Stimulated activated CD4-positive, alpha-beta T cell treated with anti-CD3 and anti-CD28 coated beads, TNF-alpha, amount 100 ng/mL, for 1 hour (primary cell): ENCODE measurements around the gene VRK2.

Experiments
- DNase-seq, 3 donors: peaks; one replicate each; pipeline ENCODE4 v3.0.0-alpha.2; 2020; ENCODE audit warnings: low read depth in 3 of 3, low spot score in 1 of 3

VRK2 gene

DNA sequence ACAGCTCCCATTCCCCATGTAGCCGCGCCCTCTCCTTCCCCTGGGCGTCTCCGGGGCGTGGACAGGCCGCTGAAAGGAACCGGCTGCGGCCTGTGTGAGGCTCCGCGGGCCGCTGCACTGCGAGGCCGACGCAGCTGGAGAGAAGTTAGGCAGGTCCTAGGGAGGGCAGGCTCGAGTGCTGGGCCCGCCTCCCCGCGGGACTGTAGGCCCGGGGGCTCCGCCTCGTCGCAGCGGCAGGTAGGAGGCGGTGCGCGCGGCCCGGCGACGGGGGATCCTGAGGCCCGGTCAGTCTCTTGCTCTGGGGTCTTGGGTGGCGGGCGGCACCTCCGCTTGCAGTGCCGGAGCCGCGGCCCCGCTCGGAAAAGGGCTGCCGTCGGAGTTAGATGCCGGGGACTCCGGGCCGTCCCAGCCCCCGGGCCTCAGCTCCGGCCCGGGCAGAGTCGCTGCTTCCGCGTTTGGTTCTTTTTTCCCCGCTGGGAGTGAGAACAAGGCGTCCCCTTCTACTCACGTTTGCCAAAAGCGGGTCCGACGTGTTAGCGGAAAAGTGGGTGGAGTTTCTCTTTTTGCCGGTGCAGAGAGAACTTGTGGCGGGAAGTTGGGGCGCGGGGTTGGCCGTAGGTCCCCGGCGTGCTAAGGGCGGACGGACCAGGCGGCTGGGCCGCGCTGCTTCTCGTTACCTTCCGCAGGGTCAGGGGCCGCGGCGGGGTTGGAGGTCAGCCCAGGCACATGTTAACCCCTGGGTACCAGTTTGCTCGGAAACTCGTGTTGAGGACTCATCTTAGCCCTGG, at the start of gene VRK2:
Gene VRK2, plus strand, starts transcription at position 222 of the 788 bp plus-strand sequence. CDS start 2,026 bp downstream, outside the sequence.
- DNase-seq = peak; percentile 54 to 64 (median 60)

DNA sequence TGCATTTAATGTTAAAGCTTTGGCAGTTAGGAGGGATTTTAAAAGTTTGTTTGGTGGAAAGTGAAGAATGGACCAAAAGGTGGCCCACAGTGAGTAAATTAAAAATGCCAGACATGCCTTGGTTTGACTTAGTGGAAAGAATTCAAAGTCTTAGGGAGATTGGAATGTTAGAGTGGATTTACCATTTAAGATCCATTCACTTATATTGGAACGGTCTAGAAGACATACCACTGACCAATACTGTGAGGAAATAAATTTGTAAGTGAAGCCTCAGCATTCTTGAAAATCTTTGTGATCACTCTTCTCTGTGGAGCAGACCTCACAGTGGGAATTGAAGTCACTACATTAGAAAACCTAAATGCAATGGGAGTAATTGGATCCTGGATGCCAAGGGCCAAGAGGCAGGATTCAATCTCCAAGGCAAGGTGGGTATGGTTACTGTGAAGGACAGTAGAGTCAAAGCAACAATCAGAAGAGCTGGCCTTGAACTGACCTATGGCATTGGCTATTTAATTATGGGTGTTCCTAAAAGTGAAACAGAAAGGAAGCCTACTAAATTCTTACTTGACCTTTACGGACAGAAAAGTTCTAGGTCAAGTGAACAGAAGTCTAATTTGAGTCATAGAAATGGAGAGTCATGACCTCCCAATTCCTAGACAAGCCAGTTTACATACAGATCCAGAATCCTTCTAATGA, 40.2 kb upstream of the VRK2 start:
- DNase-seq = no peak

DNA sequence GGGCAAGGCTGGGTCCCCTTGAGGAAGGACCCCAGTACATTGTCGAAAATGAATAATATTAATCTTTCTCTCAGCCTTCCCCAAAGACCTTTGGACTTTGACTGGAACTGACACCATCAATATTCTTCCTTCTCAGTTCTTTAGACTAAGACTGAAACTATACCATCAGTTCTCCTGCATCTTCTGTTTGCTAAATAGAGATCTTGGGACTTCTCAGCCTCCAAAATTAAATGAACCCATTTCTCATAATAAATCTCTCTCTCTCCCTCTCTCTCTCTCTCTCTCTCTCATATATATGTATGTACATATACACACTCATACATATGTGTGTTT, 39.7 kb upstream of the VRK2 start:
- DNase-seq = no peak

DNA sequence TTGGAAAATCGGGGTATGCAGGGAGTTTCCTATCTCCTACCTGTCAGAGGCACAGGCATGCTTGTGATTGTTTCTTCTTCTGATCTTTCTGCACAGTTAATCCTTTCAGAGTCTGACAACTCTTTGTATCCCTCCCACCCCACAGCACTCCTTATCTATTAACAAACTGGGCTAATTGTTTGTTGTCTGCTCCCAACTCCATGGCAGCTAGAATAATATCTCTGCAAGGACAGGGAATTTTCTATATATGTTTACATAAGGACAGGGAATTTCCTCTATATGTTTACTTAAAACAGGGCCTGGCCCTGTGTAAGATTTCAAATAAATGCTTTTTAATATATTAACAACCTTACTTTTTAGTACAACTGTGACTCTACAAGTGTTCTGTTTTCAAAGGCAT, 36.0 kb upstream of the VRK2 start:
- DNase-seq = no peak

DNA sequence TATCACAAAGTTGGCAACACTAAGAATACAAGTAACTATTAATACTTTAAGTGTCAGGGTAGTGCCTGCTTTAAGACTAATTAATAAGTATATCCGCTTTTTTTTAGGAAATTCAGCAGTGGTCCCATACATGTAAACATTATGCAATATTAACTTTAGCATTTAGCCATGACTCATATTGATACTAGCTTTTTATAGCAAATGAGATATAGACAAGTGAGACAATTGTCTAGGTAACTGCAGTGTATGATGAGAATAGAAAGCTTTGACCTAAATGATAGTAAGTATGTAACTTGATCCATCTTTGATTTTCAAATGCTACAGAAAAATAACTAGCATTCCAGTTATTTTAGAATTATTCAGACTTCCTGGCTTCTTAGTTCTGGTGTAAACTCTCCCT, 27.4 kb upstream of the VRK2 start:
- DNase-seq = no peak

DNA sequence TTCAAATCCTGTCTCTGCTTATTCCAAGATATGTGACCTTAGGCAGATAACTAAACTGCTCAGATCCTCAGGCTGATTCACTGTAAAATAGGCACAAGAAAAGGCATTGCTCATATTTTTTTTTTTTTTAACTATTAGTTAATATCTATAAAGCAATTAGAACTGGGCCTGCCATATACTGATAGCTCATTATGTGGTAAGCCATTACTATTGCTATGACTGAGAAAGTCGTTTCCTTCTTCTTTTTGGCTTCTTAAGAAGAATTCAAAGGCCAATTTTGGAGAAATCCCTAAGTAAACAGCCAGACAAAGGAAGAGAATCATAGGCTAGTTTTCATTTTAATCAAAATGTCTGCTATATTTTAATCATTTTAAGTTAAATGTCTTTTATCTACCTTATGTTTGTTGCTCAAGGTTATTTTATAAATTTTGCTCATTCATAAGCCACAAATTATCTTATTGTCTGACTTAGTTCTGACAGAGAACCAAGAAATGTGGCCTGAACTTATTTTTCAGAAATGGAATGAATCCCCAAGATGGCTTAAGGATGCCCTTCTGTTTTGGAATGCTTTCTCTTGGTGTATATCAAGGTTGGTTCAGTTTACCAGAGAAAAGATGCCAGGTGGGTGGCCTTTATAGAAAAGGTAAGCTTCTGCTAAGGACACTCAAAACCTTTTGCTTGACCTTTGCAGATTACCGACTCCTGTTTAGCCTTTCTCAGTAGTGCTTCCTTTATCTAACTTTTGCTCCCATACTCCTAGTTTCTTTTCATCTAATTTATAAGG, 21.3 kb upstream of the VRK2 start:
- DNase-seq = no peak

DNA sequence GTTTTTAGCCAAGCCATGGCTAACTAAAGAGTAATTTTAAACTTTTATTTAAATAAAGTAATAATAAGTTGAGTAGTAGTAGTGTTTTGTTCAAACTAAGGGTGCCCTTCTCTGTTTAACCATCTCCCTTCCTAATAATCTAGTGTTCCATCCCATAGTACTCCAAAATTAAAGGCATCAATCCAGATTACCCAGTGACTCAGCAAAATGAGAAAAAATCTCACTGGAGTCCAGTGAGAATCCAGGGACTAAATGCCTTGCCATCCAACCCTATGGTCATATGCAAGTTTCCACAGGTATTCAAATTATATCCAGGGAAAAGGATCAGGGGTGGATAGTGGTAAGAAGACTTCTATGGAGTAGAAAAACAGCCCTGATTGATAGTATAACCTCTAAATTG, 19.6 kb upstream of the VRK2 start:
- DNase-seq = no peak

DNA sequence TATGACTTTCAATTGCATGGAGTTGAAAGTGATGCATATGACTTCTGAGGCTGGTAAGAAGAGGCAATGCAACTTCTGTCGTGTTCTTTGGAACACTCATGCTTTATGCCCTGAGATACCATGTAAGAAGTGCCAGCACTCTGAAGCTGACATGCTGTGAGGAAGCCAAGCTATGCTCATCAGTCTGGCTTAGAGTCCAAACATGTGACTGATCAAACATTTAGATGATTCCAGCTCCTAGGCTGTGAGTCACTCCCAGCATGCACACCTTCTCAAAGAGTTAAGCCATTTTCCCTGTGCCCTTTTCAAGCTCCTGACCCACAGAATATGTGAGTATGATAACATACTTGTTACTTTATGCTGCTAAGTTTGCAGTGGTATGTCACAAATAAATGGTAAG, 15.8 kb upstream of the VRK2 start:
- DNase-seq = no peak

DNA sequence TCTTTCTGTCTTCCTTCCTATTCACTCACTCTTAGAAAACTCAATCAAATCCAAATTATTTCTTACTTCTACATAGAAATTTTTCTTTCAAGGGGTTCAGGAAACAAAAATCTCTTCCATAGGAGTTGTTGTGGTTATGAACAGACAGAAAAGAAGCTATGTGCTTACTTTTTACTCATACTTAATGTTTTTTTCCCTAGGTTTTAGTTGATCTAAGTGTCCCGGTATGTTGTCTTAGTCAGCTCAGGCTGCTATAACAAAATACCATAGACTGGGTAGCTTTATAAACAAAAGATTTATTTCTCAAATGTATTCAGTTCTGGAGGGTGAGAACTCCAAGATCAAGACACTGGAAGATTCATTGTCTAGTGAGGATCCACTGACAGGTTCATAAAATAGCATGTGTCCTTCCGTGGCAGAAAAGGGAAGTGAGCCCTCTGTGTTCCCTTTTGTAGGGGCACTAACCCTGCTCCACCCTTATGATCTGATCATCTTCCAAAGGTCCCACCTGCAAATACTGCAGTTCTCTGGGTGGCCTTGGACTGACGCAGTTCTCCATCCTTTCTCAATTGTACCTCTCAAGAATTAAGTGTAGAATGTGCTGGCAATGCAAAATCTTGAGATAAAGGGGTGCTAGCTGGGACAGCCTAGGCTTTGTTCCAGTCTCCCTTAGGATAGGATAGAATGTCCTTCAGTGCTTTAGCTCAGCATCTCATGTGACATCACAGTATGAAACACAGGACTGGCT, 14.4 kb upstream of the VRK2 start:
- DNase-seq = no peak

DNA sequence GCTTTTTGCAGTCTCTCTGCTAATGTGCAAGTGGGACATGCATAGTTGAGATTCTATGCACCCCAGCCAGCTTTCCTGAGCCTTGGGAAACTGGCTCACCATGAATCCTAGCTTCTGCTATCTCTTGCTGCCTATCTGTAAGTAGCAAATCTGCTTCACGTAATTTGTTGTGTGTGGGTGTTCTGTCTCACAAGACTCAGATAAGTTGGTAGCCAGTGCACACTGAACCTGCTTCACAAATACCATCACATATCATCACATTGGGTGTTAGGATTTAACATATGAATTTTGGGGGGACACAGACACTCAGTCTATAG, 13.9 kb upstream of the VRK2 start:
- no peak for DNase-seq

DNA sequence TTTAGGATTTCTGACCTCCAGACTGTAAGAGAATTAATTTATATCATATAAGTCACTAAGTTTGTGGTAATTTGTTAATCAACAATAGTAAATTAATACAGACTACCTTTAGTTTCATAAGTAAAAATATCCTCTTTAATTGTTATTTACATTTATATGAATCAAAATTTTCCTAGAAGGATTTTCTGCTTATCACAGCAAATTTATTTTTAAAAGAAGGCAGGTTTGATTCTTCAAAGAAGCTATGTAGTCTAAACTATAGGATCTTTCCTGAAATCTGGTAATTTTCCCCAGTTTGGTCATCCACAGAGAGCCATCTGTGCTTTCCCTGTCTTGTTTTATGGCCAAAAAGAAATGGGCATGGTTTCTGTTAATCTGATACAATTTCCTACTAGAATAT, 13.1 kb upstream of the VRK2 start:
- no peak for DNase-seq

DNA sequence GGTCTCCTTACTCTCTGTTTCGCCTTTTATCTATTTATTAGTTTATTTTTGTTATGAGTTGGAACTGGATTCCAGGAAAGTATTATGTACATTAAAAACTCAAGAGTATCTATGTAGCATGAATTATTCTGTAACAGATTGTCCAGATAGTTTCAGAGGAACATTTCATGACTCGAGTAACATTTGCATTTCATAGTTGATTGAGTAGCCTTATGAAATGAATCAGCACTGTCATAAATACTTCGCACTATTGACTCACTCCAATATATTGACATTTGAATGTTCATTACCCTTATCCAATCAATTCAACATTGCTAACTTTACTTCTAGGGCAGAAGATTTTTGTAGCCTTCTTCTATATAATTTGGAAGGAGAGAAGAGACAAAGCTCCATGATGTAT, 11.3 kb upstream of the VRK2 start:
- no peak for DNase-seq

DNA sequence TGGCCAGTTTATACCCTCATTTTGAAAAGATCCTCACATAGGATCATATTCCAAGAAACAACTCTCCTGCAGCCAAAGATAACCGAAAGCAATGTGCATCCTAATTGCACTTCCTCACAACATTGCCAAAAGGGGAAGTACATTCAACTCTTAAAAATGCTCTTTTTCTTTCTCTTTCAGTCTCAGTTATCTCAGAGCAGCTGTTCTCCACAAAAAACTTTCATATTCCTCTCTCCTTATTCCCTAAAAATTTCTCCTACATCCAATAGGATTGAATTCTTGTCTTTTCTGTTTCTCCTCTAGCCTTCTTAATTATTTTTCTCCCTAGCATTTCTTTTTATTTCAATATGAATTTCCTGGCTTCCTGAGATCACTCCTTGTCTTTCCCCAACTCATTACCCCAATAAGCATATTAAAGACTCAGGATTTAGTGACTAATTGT, 7.4 kb upstream of the VRK2 start:
- DNase-seq = no peak

DNA sequence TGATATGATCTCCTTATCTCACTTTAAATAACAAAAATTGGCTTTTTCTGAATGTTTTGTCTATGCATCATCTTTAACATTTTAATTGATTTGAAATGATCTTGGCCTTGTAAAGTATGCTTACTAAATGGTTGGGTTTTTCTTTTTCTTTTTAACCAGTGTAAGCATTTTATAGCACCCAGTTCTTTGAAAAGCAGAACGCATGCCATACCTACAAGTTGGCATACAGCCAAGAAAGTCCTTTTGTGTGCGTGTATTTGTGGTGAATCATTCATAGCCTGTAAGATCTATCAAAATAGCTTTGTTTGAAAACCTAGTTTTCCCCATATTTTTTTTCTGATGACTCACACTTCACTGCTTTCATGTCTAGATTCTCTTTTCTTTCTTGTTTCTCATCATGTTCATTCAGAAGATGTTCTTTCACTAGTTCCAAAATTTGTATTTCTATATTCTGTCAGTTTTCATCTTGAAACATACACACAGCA, 4.1 kb upstream of the VRK2 start:
- no peak for DNase-seq

DNA sequence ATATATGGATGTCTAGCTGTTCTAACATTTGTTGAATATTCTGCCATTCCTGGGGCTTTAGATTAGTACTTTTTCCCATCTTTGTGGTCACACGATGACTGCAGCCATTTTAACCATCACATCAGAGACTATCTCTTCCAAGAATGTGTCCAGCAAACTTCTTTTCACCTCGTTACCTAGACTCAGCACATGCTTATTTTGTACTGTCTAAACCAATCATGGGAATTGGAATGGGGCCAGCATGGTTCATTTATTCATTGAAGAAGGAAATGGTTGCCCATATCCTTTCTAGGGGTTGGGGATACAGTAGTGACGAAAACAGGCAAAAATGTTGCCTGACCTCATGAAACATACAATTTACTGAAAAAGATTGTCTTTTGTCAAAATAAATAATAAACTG, 2.5 kb upstream of the VRK2 start:
- DNase-seq = no peak

DNA sequence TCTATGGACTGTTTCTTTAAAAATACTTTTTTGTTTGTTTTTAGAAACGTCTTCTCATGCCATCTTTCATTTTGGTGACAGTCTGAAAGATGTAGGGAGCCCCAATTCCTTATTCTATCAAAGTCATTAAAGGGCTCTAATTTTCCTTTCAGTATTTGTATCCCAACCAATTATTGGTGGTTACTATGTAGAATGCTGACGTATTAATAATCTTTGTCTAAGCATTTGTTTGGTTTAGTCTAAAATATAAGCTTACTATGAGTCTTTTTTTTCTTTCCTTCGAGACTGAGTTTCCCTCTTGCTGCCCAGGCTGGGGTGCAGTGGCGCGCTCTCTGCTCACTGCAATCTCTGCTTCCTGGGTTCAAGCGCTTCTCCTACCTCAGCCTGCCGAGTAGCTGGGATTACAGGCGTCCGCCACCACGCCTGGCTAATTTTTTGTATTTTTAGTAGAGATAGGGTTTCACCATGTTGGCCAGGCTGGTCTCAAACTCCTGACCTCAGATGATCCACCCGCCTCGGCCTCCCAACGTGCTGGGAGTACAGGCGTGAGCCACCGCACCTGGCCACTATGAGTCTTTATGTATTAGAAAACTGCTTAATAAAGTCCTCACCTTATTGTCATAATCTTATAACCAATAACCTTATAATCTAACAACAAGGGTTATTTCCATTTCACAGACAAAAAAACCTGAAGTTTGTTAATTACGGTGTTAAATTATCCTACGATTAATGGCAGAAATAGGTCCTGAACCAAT, 849 bp upstream of the VRK2 start:
- no peak for DNase-seq

DNA sequence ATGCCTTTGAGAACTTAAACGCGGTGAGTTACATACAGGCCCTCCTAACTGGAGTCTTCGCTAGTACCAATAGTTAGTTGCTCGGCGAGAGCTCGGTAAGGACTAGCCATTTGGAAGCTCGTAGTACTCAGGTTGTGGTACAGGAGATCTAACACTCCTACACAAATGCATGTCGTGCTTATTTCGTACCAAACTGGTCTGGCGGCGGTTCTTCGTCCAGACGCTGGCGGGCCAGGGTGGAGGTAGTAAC, 346 bp upstream of the VRK2 start:
- DNase-seq = no peak

DNA sequence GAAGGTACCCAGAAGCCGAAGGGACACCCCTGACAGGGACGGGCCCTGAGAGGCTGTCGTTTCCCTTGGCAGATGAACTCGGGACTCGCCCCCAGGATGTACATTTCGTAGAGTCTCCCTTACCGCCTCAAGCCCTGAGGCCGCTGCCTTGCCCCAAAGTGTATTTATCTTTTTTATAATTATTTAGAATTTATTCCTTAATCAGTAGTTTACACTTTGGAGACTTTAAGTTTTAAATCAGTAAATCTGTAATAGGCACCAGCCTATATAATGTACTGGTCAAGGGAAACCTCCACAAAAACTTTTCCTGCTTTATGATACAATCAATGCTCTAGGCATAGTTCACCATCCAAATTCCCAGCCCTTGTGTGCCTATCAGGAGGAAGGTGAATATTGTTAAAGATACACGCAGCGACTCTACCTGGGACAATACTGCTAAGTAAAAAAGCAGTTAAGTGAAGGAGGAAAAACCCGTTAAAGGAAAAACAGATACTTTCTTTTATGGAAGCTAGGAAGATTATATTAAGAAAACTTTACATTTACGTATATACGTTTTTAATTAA, 848 bp downstream of the VRK2 start:
- DNase-seq = no peak

DNA sequence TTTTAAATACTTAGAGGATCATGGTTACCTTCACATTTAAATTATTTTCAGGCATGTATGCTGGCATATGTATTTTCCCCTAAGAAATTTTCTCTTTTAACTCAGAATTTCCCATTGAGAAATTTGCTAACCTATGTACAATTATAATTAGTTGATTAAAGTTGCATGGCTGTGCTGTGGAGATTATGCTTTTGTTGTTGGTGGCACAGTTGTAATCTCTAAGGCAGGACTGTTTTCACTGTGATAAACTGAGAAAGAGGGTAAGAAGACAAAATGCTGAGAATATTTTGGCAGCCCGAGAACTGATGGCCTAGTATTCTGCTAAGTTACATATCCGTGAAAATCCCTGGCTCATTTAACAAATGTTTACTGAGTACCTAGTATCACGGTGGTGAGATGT, 1.4 kb downstream of the VRK2 start:
- no peak for DNase-seq

DNA sequence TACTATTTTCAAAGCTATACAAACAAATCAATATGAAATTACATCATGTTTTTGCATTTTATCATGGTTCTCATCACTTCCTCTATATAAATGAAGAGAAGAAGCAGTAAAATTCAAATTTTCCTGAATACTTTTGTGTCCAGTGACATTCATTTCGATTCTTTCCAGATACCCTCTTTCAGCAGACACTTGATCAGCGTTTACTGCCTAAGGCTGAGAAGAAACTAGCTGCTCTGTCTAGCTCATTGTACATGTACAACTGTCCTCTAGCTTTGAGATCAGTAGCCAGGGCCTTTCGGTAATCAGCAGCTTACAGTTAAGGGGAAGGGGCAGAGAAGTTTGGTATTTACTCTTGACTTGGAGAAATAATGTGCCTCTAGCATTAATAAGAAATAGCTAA, 4.8 kb downstream of the VRK2 start:
- DNase-seq = no peak

DNA sequence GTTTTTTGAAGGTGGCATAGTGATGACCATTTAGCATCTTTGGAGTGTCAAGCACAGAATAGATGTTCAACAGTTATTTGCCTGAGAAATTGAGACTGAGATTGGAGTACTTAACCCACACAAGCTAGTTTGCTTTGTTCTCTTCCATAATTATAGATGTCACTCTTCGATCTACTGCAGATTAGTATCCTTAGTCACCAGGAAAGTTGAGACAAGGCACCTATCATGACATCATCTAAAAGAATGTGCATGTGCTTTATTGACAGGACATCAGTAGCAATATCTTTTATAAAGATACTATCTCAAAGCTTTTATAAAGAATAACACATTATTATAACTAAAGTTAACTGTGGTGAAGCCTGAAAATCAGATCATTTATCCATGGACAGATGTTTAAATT, 6.4 kb downstream of the VRK2 start:
- no peak for DNase-seq
